C4-2B (cell line): Measurements from ENCODE around the gene ERC1.

ENCODE experiments used
- ZFX ChIP-seq: fragments of 450-650 bp; IDR thresholded peaks from 2 replicates; pipeline ENCODE4 v1.6.1; 2017
- TF ChIP-seq, protein P1 (sequence below): fragments of 450-650 bp; conservative IDR thresholded peaks from 2 replicates; pipeline ENCODE4 v1.5.1; 2017; ENCODE audit warnings: mild to moderate bottlenecking

DNA sequence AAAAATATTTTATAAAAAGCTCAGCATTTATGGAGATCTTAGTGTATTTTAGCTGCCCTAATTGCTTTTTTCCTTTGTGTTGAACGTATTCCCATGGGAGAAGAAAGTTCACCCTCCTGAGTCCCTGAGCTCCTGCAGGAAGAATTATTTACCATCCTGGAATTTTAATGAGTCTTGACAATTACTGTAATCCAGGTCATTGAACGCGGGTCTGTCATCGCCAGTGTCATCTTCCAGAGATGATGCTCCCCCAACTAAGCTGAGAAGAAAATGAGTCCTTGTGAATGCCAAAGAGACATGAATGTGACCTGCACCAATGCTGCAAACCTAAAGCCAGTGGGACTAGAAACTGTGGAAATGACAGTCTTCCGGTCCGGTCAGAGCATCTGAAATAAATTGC lies 473.9 kb downstream of the ERC1 start:
- TF ChIP-seq, protein P1, sequence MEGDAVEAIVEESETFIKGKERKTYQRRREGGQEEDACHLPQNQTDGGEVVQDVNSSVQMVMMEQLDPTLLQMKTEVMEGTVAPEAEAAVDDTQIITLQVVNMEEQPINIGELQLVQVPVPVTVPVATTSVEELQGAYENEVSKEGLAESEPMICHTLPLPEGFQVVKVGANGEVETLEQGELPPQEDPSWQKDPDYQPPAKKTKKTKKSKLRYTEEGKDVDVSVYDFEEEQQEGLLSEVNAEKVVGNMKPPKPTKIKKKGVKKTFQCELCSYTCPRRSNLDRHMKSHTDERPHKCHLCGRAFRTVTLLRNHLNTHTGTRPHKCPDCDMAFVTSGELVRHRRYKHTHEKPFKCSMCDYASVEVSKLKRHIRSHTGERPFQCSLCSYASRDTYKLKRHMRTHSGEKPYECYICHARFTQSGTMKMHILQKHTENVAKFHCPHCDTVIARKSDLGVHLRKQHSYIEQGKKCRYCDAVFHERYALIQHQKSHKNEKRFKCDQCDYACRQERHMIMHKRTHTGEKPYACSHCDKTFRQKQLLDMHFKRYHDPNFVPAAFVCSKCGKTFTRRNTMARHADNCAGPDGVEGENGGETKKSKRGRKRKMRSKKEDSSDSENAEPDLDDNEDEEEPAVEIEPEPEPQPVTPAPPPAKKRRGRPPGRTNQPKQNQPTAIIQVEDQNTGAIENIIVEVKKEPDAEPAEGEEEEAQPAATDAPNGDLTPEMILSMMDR = no peak
- no peak for TF ChIP-seq ZFX
